22Rv1 (cell line): ENCODE data around the gene CDC42EP4.
"Not testable (repeated sequence)": the region's sequence is repeated elsewhere in the genome, so short reads cannot be mapped to it uniquely, and the experiment has no call there.

Experiments
- H3K27ac ChIP-seq: fragments of 450-650 bp; 2 replicates; pipeline ENCODE4 v1.5.1; 2017
- ZFX ChIP-seq: fragments of 450-650 bp; IDR thresholded peaks from 2 replicates; pipeline ENCODE4 v1.6.1; 2017; ENCODE audit warnings: antibody characterized with exemption, borderline replicate concordance
- TF ChIP-seq, protein P1 (sequence below): fragments of 450-650 bp; IDR thresholded peaks from 2 replicates; pipeline ENCODE4 v1.5.1; 2017; ENCODE audit warnings: mild to moderate bottlenecking

Gene CDC42EP4

DNA sequence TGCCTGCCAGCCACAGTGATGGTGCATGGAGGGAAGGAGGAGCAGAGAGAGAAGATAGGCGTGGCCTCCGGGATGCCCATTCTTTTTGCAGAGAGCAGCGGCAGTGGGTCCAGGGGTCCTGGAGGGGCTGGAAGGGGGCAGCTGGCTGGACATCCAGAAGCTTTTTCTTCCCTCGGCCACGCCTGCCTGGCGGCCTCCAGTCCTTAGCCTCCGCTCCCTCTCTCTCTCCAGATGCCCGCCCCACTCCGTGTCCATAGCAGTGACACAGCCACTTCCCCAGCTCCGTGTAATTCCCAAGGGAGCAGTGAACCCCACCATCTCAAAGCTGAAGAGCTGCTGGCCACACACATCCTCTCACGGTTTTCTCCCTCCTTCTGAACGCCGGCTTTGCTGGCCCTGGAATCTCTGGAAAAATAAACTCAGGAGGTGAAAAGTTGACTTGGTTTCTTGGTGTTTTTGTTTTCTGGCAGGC, 26.3 kb upstream of the CDC42EP4 start:
- no peak for TF ChIP-seq ZFX
- TF ChIP-seq, protein P1, sequence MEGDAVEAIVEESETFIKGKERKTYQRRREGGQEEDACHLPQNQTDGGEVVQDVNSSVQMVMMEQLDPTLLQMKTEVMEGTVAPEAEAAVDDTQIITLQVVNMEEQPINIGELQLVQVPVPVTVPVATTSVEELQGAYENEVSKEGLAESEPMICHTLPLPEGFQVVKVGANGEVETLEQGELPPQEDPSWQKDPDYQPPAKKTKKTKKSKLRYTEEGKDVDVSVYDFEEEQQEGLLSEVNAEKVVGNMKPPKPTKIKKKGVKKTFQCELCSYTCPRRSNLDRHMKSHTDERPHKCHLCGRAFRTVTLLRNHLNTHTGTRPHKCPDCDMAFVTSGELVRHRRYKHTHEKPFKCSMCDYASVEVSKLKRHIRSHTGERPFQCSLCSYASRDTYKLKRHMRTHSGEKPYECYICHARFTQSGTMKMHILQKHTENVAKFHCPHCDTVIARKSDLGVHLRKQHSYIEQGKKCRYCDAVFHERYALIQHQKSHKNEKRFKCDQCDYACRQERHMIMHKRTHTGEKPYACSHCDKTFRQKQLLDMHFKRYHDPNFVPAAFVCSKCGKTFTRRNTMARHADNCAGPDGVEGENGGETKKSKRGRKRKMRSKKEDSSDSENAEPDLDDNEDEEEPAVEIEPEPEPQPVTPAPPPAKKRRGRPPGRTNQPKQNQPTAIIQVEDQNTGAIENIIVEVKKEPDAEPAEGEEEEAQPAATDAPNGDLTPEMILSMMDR, result no peak
- no peak overlapping the region for H3K27ac ChIP-seq

DNA sequence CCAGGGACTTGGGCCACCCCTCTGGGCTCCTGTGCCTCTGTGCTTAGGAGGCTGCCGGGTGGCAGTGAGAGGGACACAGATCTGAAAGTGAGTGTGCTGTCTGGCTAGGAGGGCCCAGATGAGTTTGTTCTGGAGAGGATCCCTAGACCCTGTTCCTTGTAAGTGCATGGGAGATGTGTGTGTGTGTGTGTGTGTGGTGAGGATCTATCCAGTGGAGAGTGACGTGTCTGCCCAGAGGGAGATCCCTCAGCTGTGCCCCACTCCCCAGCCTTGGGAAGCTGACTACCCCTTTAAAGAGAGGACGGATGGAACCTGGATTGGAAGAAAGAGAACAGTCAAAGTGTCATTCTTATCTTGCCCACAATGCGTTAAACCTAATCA, 25.5 kb upstream of the CDC42EP4 start:
- TF ChIP-seq, protein P1, result no peak
- TF ChIP-seq ZFX, result no peak

DNA sequence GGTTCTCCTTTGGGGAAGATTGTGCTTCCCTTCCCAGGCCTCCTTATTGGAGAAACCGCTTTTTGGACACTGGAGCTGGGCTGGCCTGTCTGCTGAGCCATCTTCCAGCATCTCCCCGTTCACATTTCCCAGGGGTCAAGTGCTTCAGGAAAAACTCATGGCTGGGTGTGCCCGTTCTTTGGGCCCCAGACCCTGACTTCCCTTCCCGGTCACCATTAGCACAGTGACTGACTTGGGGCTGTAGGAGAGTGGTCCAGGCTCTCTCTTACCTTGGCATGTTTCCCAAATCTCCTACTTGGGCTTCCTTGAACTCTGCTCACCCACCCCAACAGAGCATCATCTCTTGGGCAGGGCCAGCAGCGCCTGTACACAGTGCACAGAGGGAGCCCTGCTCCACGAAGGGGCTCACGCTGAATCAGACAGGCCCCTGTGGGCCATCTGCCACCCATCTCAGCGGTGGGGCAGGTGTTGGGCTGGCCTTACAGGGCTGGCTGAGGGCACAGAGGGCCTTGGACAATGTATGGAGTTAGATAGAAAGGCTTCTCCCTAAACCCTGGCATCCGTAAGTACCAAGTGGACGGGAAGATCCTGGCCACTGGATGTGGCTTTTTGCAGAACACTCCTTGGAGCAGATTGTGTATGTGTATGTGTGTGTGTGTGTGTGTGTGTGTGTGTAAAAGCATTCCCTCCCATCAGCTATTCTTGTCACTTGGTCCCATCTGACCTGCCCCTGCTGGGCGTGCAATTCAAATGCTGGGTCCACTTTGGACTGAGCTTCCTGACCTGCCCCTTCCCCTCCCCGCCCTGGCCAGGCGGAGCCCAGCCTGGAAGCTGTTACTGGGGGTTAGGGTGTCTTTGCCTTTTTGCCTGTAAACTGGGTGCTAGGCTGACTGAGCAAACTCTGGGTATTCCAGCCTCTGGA, 24.9 kb upstream of the CDC42EP4 start:
- TF ChIP-seq ZFX, result no peak
- TF ChIP-seq, protein P1, result no peak
- H3K27ac ChIP-seq, result no peak overlapping the region

More for the DNA sequence above, 25.5 kb upstream of the CDC42EP4 start:
- no peak overlapping the region for H3K27ac ChIP-seq

DNA sequence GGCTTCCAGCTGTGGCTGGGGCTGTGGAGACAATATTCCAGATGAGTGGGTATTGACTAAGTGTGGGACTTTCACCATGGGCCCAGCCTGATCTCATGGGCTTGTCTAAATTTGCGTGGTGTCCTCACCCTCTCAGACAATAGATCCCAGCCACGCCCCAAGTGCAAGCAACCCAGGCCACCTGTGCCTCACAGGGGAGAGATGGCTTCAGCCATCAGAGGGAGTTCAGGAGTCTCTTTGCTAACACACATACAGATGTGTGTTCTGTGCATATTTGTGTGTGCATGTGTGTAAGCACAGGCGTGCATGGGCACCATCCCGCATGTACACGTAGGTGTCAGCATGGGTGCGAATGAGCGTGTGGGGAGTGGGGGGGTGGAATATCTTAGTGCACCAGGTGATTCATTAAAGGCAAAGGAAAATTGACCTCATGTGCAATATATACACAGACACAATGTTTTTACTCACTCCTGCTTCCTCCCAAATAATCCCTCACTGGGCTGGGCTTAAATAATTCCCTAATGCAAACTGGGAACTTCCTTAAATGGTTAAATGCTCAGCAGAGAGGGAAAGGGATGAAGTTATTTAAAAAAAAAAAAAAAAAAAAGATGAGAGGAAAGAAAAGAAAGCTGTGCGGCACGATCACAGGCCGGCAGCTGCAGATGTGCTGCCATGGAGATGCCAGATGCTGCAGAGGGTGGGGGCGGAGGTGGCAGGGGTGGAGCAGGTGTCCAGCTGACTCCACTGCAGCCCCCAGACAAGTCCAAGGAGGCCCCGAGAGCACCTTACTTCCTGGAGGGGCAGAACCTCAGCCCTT, 24.0 kb upstream of the CDC42EP4 start:
- H3K27ac ChIP-seq, result no peak overlapping the region
- TF ChIP-seq ZFX, result no peak
- TF ChIP-seq, protein P1, result no peak

DNA sequence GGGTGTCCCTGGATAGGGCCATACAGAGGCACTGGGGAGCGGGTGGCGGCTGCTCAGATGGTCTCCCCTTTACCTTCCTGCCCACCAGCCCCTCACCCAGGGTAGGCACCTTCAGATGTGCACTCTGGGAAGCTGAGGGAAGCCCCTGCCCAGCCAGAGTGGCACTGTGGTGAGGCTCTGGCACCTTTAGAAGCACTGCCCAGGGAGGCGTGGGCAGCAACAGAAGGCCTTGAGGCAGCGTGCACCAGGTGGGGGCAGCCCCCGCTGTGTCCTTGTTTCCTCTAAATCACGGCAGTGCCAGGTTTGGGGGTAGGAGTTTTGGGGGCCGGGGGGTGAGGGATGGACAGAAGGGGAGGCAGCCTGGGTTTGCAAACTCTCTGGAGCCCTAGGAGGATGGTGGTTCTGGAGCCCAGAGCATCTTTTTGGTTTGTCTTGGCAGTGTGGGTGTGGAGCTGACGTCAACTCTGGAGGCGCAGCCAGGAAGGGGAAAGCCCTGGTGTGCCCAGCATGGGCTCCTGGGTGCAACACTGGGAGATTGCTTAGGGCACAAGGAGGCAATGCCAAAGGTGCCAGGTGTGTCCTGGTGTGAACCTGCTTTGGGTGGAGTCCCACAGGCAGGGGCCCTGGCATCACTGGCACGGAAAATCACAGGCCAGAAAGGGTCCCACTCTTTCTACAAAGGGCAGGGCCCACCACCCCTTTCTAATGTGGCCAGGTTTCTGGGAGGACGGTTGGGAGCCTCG, 23.1 kb upstream of the CDC42EP4 start:
- no peak overlapping the region for H3K27ac ChIP-seq
- TF ChIP-seq ZFX, result no peak
- TF ChIP-seq, protein P1, result no peak

DNA sequence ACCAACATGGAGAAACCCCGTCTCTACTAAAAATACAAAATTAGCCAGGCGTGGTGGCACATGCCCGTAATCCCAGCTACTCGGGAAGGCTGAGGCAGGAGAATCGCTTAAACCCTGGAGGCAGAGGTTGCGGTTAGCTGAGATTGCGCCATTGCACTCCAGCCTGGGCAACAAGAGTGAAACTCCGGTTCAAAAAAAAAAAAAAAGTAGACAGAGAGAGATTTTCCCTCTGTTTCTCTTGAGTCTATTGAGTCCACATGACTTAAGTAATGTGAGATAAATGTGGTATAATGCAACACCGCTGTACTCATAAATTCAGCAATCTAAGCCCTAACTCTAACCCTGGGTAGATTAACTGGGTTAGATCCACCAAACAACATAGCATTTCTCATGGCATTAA, 21.6 kb upstream of the CDC42EP4 start:
- H3K27ac ChIP-seq, result not testable (repeated sequence)

DNA sequence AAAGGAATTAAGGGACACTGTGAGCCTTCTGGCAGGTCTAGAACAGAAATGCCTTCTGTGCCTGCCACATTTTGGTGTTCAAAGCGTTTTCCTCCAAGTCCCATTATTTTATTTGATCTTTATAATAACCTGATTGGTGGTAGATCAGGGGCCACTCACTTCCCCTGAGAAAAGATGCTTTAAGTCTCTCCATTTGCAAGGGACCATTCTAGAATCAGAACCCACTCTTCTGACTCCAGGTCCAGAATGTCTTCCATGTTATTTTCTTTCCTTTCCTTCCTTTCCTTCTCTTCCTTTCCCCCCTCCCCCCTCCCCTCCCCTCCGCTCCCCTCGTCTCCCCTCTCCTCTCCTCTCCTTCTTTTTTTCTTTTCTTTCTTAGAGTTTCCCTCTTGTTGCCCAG, 19.3 kb upstream of the CDC42EP4 start:
- H3K27ac ChIP-seq, result no peak overlapping the region
- TF ChIP-seq, protein P1, result no peak
- no peak for TF ChIP-seq ZFX
